ENCODE data around the gene MED14. TPM values are rescaled to one million over a fixed set of nuclear protein-coding genes. Genes with fewer than 3 reads are reported as not detected.

MED14 gene
- total RNA-seq, 4 donors from 2014 or later: 19.4 to 33.1 (median 24.3) TPM

DNA sequence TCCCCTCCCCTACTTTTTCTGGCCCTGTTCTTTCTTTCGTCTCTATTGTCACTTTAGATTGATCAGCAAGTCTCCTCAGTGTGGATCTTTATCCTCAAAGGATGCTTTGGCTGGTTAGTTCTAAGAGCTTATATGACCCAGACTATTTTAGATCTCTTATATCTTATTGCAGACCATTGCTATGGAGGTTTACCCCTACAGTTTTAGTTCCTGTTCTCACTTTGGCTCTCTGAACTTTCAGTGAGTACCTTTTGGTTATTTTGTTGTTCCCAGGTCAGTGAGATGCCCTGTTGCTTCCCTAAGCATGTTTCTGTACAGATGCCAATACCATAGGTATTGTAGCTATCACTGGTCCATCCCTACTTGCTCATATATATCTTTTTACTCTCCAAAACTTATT lies 24.0 kb upstream of the MED14 start:
- no peak overlapping the region for H3K27ac ChIP-seq
- H3K36me3 ChIP-seq: no peaks in the 10 kb centered on the region
- peaks cover 0 to 25% (median 0%) of the 10 kb centered on the region in 3 donors for H3K4me1 ChIP-seq
- 75 to 83% methylated on average over 1 of the region's 1 CpG for WGBS, 2 donors (ENCODE audit: low coverage in 1 of 2)
- ATAC-seq: no peak
- no peaks in the 10 kb centered on the region for H3K9me3 ChIP-seq
- TF ChIP-seq EP300 (IDR thresholded peaks at IDR 0.05) (no peak), POLR2A (IDR thresholded peaks at IDR 0.05) (no peak), POLR2AphosphoS5 (IDR thresholded peaks at IDR 0.05) (no peak)
- TF ChIP-seq, protein P1, sequence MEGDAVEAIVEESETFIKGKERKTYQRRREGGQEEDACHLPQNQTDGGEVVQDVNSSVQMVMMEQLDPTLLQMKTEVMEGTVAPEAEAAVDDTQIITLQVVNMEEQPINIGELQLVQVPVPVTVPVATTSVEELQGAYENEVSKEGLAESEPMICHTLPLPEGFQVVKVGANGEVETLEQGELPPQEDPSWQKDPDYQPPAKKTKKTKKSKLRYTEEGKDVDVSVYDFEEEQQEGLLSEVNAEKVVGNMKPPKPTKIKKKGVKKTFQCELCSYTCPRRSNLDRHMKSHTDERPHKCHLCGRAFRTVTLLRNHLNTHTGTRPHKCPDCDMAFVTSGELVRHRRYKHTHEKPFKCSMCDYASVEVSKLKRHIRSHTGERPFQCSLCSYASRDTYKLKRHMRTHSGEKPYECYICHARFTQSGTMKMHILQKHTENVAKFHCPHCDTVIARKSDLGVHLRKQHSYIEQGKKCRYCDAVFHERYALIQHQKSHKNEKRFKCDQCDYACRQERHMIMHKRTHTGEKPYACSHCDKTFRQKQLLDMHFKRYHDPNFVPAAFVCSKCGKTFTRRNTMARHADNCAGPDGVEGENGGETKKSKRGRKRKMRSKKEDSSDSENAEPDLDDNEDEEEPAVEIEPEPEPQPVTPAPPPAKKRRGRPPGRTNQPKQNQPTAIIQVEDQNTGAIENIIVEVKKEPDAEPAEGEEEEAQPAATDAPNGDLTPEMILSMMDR (IDR thresholded peaks at IDR 0.05): no peak
- H3K4me3 ChIP-seq: no peak overlapping the region
- H3K27me3 ChIP-seq: no peaks in the 10 kb centered on the region

DNA sequence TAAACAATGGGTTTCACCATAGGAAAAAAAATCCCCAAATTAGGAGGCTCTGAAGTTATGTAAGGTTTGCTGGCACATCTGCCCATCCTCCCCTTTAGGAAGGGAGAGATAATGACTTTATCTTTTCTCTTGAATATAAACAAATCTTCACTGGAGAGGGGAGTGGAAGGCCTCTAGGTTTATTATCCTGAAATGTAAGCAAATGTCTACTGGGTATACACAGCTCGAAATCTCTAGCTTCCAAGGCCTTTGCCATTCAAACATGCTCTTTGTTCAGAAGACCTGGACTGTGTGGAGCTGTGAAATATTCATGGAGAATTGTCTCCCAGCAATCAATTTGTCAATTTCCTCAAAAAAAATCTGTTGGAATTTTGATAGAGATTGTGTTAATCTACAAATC lies 21.7 kb upstream of the MED14 start:
- Histone ChIP-seq H3K27ac (peak overlapping the region in 1 of 4 donors; percentile 17), H3K36me3 (no peaks in the 10 kb centered on the region), H3K9me3 (no peaks in the 10 kb centered on the region), H3K4me1 (peaks cover 0 to 25% (median 0%) of the 10 kb centered on the region in 3 donors), H3K4me3 (no peak overlapping the region), H3K27me3 (no peaks in the 10 kb centered on the region)
- no peak for ATAC-seq
- WGBS, 2 donors (ENCODE audit: low coverage in 1 of 2): 17 to 54% methylated on average over 1 of the region's 1 CpG
- TF ChIP-seq POLR2AphosphoS5 (IDR thresholded peaks at IDR 0.05) (no peak), POLR2A (IDR thresholded peaks at IDR 0.05) (no peak), EP300 (IDR thresholded peaks at IDR 0.05) (no peak)

DNA sequence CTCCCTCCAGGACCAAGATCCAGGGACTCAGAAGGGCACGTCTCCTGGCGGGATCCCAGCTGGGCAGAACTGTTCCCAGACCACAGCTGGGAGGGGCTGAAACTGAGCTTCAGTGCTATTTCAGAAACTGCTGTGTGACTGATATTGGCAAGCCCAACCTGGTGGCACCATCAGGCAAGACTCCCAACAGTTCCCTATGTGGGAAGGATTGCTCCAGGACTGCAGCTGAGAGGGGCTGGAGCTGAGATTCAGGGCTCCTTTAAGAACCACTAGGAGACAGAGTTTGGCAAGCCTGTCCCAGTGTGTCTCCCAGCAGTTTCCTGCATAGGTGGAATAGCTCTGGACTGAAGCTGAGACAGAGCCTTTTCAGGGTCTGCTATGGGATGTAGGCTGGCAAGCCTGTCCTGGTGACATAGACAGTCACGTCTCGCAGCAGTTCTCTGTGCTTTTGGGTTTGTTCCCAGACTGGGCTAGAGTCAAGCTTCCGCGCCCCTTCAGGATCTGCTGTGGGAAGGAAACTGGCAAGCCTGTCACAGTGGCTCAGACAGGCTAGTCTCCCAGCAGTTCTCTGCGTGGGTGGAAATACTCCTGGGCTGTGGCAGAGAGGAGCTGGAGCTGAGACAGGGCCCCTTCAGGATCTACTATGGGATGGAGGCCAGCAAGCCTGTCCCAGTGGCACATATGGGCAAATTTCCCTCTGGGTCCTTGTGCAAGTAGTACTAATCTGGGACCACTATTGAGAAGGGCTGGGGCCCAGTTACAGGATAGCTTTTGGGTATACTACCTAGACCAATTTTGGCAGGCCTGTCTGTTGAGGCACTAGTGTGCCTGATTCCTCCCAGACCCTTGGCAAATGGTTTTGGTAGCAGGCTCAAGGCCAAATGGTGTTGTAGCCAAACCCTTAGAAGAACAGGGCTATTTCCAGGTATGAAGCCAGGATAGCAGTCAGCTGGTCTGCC lies 20.2 kb upstream of the MED14 start:
- WGBS, 2 donors (ENCODE audit: low coverage in 1 of 2): no CpG with 5 or more reads among the region's 7 CpGs
- Histone ChIP-seq H3K27ac (peak overlapping the region; percentile 48 to 81 (median 72)), H3K4me3 (no peak overlapping the region), H3K27me3 (no peaks in the 10 kb centered on the region), H3K36me3 (no peaks in the 10 kb centered on the region), H3K9me3 (no peaks in the 10 kb centered on the region), H3K4me1 (peaks cover 0 to 25% (median 0%) of the 10 kb centered on the region in 3 donors)
- no peak for TF ChIP-seq POLR2AphosphoS5 (IDR thresholded peaks at IDR 0.05)
- TF ChIP-seq, protein P1 (IDR thresholded peaks at IDR 0.05): no peak
- TF ChIP-seq EP300 (IDR thresholded peaks at IDR 0.05): no peak
- TF ChIP-seq POLR2A (IDR thresholded peaks at IDR 0.05): no peak
- peak; percentile 77 for ATAC-seq

DNA sequence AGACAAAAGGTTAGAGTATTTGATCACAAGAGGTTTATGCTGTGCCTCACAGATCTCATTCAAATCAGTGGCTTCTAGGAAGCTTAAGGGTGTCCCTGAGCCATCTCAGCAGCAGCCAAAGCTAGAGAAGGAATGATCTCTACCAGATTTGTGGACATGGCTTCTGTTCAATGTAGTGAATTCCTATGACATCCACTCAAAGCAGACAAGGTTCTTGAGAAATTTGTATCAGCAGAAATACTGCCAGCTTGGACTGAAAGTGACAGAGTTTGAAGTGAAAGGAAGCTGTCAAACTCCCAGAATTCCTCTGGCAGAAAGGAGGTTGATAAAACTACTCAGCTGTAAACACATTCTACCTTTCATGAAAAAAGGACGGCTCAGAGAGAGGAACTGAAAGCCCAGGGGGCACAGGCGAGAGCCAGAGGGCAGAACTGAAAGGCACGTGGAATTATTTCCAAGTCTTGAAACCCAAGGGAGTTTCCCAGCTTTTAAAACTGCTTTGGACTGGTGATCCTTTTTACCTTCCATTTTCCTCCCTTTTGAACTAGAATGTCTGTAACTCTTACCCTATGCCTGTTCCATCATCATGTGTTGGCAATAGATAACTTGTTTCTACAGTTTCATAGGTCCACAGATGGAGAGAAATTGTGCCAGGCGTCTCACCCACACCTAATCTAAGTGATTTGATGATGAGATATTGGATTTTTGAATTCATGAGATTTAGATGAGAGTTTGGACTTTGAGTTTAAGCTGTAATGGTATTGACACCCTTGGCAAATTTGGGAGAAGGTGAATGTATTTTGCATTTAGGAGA lies 14.5 kb upstream of the MED14 start:
- H3K4me3 ChIP-seq: no peak overlapping the region
- 7 to 14% methylated on average over 2 to 3 of the region's 4 CpGs for WGBS, 2 donors (ENCODE audit: low coverage in 1 of 2)
- peaks cover 0 to 2% (median 0%) of the 10 kb centered on the region in 3 donors for H3K4me1 ChIP-seq
- no peaks in the 10 kb centered on the region for H3K27me3 ChIP-seq
- H3K36me3 ChIP-seq: no peaks in the 10 kb centered on the region
- no peaks in the 10 kb centered on the region for H3K9me3 ChIP-seq
- TF ChIP-seq POLR2A (IDR thresholded peaks at IDR 0.05): no peak
- no peak for TF ChIP-seq POLR2AphosphoS5 (IDR thresholded peaks at IDR 0.05)
- TF ChIP-seq EP300 (IDR thresholded peaks at IDR 0.05): no peak
- ATAC-seq: no peak
- H3K27ac ChIP-seq: peak overlapping the region in 1 of 4 donors; percentile 25

DNA sequence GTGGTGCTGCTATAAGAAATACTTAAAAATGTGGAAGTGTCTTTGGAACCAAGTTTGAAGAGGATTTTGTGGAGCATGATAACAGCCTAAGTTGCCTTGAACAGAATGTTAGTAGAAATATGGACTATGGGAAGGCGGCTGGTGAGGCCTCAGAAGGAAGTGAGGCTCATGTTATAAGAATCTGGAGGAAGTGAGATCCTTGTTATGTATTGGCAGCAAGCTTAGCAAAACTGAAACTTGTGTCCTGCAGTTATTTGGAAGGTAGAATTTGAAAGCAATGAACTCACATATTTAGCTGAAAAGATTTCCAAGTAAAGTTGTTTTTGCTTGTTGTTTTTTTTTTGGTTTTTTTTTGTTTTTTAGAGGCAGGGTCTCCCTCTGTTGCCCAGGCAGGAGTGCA lies 13.6 kb upstream of the MED14 start:
- 75 to 83% methylated on average over 1 of the region's 1 CpG for WGBS, 2 donors (ENCODE audit: low coverage in 1 of 2)
- no peak overlapping the region for H3K27ac ChIP-seq
- H3K36me3 ChIP-seq: no peaks in the 10 kb centered on the region
- no peak for TF ChIP-seq POLR2A (IDR thresholded peaks at IDR 0.05)
- TF ChIP-seq, protein P1 (IDR thresholded peaks at IDR 0.05): no peak
- TF ChIP-seq POLR2AphosphoS5 (IDR thresholded peaks at IDR 0.05): no peak
- TF ChIP-seq EP300 (IDR thresholded peaks at IDR 0.05): no peak
- no peaks in the 10 kb centered on the region for H3K9me3 ChIP-seq
- no peak overlapping the region for H3K4me3 ChIP-seq
- no peaks in the 10 kb centered on the region for H3K4me1 ChIP-seq
- ATAC-seq: no peak
- no peaks in the 10 kb centered on the region for H3K27me3 ChIP-seq

Data from gastroesophageal sphincter (tissue), 4 donors.